ENCODE data around the gene MN1. TPM values are rescaled to one million over a fixed set of nuclear protein-coding genes. Genes with fewer than 3 reads are reported as not detected.

MN1 gene
- total and polyA plus RNA-seq, 12 donors: 2.3 to 8.3 (median 5.5) TPM

- no peaks in the 10 kb centered on the region for H3K27me3 ChIP-seq
- peaks cover 0 to 17% (median 10%) of the 10 kb centered on the region in 9 donors for H3K4me1 ChIP-seq
- no peak for TF ChIP-seq CTCF (IDR thresholded peaks at IDR 0.05)
- ATAC-seq: no peak
- no peak overlapping the region for H3K4me3 ChIP-seq
- no peak for DNase-seq
- WGBS, 2 donors: 92 to 97% methylated on average over 6 of the region's 6 CpGs
- H3K27ac ChIP-seq: no peak overlapping the region
- H3K36me3 ChIP-seq: peaks cover 0 to 12% (median 0%) of the 10 kb centered on the region in 9 donors
- intact Hi-C loops (cut with DNase I): no loop called here
- H3K9me3 ChIP-seq: no peaks in the 10 kb centered on the region
Measured at GRCh38 chr22:27757928-27758525, 43.5 kb downstream of the MN1 start.

- ATAC-seq: no peak
- no peaks in the 10 kb centered on the region for H3K9me3 ChIP-seq
- H3K4me3 ChIP-seq: no peak overlapping the region
- no peak for TF ChIP-seq CTCF (IDR thresholded peaks at IDR 0.05)
- H3K27ac ChIP-seq: no peak overlapping the region
- H3K4me1 ChIP-seq: peaks cover 0 to 25% (median 20%) of the 10 kb centered on the region in 9 donors
- intact Hi-C loops (cut with DNase I): no loop called here
- no peaks in the 10 kb centered on the region for H3K27me3 ChIP-seq
- peaks cover 0 to 12% (median 0%) of the 10 kb centered on the region in 9 donors for H3K36me3 ChIP-seq
- WGBS, 2 donors: 92 to 93% methylated on average over 16 of the region's 16 CpGs
- no peak for DNase-seq
Measured at GRCh38 chr22:27756212-27756660, 45.3 kb downstream of the MN1 start.

- ATAC-seq (no peak), DNase-seq (no peak)
- H3K4me1 ChIP-seq: peaks cover 0 to 30% (median 22%) of the 10 kb centered on the region in 9 donors
- no peak overlapping the region for H3K4me3 ChIP-seq
- H3K36me3 ChIP-seq: peaks cover 0 to 12% (median 0%) of the 10 kb centered on the region in 9 donors
- 83 to 84% methylated on average over 19 of the region's 19 CpGs for WGBS, 2 donors
- H3K9me3 ChIP-seq: no peaks in the 10 kb centered on the region
- H3K27me3 ChIP-seq: no peaks in the 10 kb centered on the region
- no peak for TF ChIP-seq CTCF (IDR thresholded peaks at IDR 0.05)
- intact Hi-C loops (cut with DNase I): no loop called here
- H3K27ac ChIP-seq: no peak overlapping the region
Measured at GRCh38 chr22:27755521-27756211, 45.9 kb downstream of the MN1 start.

- ATAC-seq: peak in 1 of 8 donors; percentile 8
- TF ChIP-seq CTCF (IDR thresholded peaks at IDR 0.05): no peak
- intact Hi-C loops (cut with DNase I): no loop called here
- H3K36me3 ChIP-seq: peaks cover 0 to 12% (median 0%) of the 10 kb centered on the region in 9 donors
- WGBS, 2 donors: 92 to 93% methylated on average over 8 of the region's 8 CpGs
- H3K27me3 ChIP-seq: no peaks in the 10 kb centered on the region
- H3K27ac ChIP-seq: peak overlapping the region in 1 of 10 donors; percentile 10
- H3K4me3 ChIP-seq: no peak overlapping the region
- no peaks in the 10 kb centered on the region for H3K9me3 ChIP-seq
- peaks cover 5 to 37% (median 22%) of the 10 kb centered on the region in 9 donors for H3K4me1 ChIP-seq
- DNase-seq: no peak
Measured at GRCh38 chr22:27754888-27755480, 46.6 kb downstream of the MN1 start.
